Activated B cell treated with CpG ODN at 0.5 μM for 24 hours (primary cell): ENCODE measurements around the gene PTPN2. TPM values are rescaled to one million over a fixed set of nuclear protein-coding genes. Genes with fewer than 3 reads are reported as not detected.

Experiments
- ATAC-seq: fragments of 200-7000 bp; cut with Tn5 transposase; one replicate; pipeline ENCODE4 v1.10.0; 2021; ENCODE audit warnings: low read depth, mild to moderate bottlenecking, moderate library complexity
- CTCF ChIA-PET: fragments of 350-600 bp; sonication (Branson Sonifier 250); formaldehyde crosslinking; loops from one replicate; lab custom pipeline; 2021; ENCODE audit warnings: antibody characterized with exemption; lab: Charles Lee
- POLR2A ChIA-PET: fragments of 350-600 bp; sonication (Branson Sonifier 250); formaldehyde crosslinking; loops from one replicate; lab custom pipeline; 2021; ENCODE audit warnings: antibody characterized with exemption; lab: Charles Lee
- DNase-seq: peaks from one replicate; pipeline ENCODE4 v3.0.0; 2022
- H3K27ac Mint-ChIP-seq: one replicate; pipeline ENCODE4 v1.8.0; 2020; ENCODE audit warnings: mixed read lengths
- H3K27me3 Mint-ChIP-seq: one replicate; pipeline ENCODE4 v1.8.0; 2021; ENCODE audit warnings: mixed read lengths
- H3K36me3 Mint-ChIP-seq: one replicate; pipeline ENCODE4 v1.8.0; 2021; ENCODE audit warnings: low read depth, mixed read lengths
- H3K4me1 Mint-ChIP-seq: one replicate; pipeline ENCODE4 v1.8.0; 2021; ENCODE audit warnings: mixed read lengths
- H3K4me3 Mint-ChIP-seq: one replicate; pipeline ENCODE4 v1.8.0; 2020; ENCODE audit warnings: mild to moderate bottlenecking, mixed read lengths
- H3K9me3 Mint-ChIP-seq: one replicate; pipeline ENCODE4 v1.8.0; 2020; ENCODE audit warnings: mixed read lengths
- CTCF ChIP-seq: fragments of 200-600 bp; IDR thresholded peaks from one replicate; pipeline ENCODE4 v1.8.0; 2022; ENCODE audit warnings: antibody characterized with exemption, mild to moderate bottlenecking
- intact Hi-C: fragments of 100-400 bp; cut with micrococcal nuclease; formaldehyde crosslinking; loops from one replicate; pipeline ENCODE4 v1.15.1; 2024
- total RNA-seq: library from RNA; stranded (reverse); gene quantifications from 2 replicates; pipeline ENCODE4 v1.2.3, GENCODE V29; 2022

PTPN2 gene
- total RNA-seq, 1 donor from 2014 or later, result 76.5 TPM

GRCh38 chr18:12839526-12840196, 44.4 kb downstream of the PTPN2 start:
- H3K4me3 Mint-ChIP-seq, result peak overlapping the region; percentile 65
- intact Hi-C loops, result loop anchor here (1.0 to 2.0 kb wide), 4 partner anchors 45 to 887 kb away; partner anchors contain the start of genes CEP76, FAM210A, PTPN2 and RNMT
- ChIA-PET CTCF (interaction anchor here (0.9 to 1.0 kb wide), 2 partner anchors 51 to 112 kb away, joined by 3 read pairs; no protein-coding TSS in a partner anchor), POLR2A (interaction anchor here (0.9 to 1.7 kb wide), 5 partner anchors 39 to 151 kb away, joined by 3 to 45 read pairs (median 4); partner anchors contain the start of genes CEP192, PTPN2 and SEH1L)
- ATAC-seq (peak; percentile 79), DNase-seq (no peak)
- H3K9me3 Mint-ChIP-seq, result no peaks in the 10 kb centered on the region
- peaks cover 54% of the 10 kb centered on the region for H3K4me1 Mint-ChIP-seq
- no peaks in the 10 kb centered on the region for H3K27me3 Mint-ChIP-seq
- H3K36me3 Mint-ChIP-seq, result peaks cover 35% of the 10 kb centered on the region
- no peak for TF ChIP-seq CTCF
- H3K27ac Mint-ChIP-seq, result peak overlapping the region; percentile 96

- no peak for DNase-seq
- Mint-ChIP-seq H3K36me3 (peaks cover 36% of the 10 kb centered on the region), H3K4me1 (peaks cover 49% of the 10 kb centered on the region), H3K27ac (peak overlapping the region; percentile 96), H3K9me3 (no peaks in the 10 kb centered on the region), H3K4me3 (peak overlapping the region; percentile 65), H3K27me3 (no peaks in the 10 kb centered on the region)
- CTCF ChIA-PET, result interaction anchor here (0.9 to 1.0 kb wide), 2 partner anchors 52 to 112 kb away, joined by 3 read pairs; no protein-coding TSS in a partner anchor
- ATAC-seq, result peak; percentile 79
- POLR2A ChIA-PET, result interaction anchor here (0.9 to 1.7 kb wide), 5 partner anchors 40 to 152 kb away, joined by 3 to 45 read pairs (median 8); partner anchors contain the start of genes CEP192 and PTPN2
- intact Hi-C loops, result loop anchor here (1.0 to 2.0 kb wide), 4 partner anchors 45 to 888 kb away; partner anchors contain the start of genes CEP76, FAM210A, PTPN2 and RNMT
- no peak for TF ChIP-seq CTCF
Measured at GRCh38 chr18:12839057-12839525, 44.9 kb downstream of the PTPN2 start.

GRCh38 chr18:12838178-12838634, 45.8 kb downstream of the PTPN2 start:
- no peak for TF ChIP-seq CTCF
- H3K4me1 Mint-ChIP-seq, result peaks cover 44% of the 10 kb centered on the region
- no peak for DNase-seq
- ChIA-PET CTCF (no interaction called here), POLR2A (interaction anchor here (0.6 to 1.5 kb wide), 3 partner anchors 42 to 47 kb away, joined by 3 to 15 read pairs (median 5); partner anchors contain the start of gene PTPN2)
- H3K27ac Mint-ChIP-seq, result peak overlapping the region; percentile 84
- H3K4me3 Mint-ChIP-seq, result peak overlapping the region; percentile 52
- H3K9me3 Mint-ChIP-seq, result no peaks in the 10 kb centered on the region
- H3K36me3 Mint-ChIP-seq, result peaks cover 38% of the 10 kb centered on the region
- H3K27me3 Mint-ChIP-seq, result no peaks in the 10 kb centered on the region
- intact Hi-C loops, result loop anchor here (2.0 kb wide), 1 partner anchor 889 kb away; the partner anchor contains the start of genes FAM210A and RNMT
- no peak for ATAC-seq

- ChIA-PET POLR2A (interaction anchor here (0.9 to 1.5 kb wide), 2 partner anchors 43 to 46 kb away, joined by 3 to 15 read pairs; partner anchors contain the start of gene PTPN2), CTCF (no interaction called here)
- peaks cover 44% of the 10 kb centered on the region for H3K4me1 Mint-ChIP-seq
Measured at GRCh38 chr18:12837747-12838146, 46.3 kb downstream of the PTPN2 start.

More at GRCh38 chr18:12837747-12838146, 46.3 kb downstream of the PTPN2 start:
- Mint-ChIP-seq H3K4me3 (no peak overlapping the region), H3K36me3 (peaks cover 41% of the 10 kb centered on the region), H3K27ac (peak overlapping the region; percentile 84), H3K9me3 (no peaks in the 10 kb centered on the region), H3K27me3 (no peaks in the 10 kb centered on the region)
- intact Hi-C loops, result loop anchor here (2.0 kb wide), 1 partner anchor 889 kb away; the partner anchor contains the start of genes FAM210A and RNMT
- DNase-seq (no peak), ATAC-seq (no peak)
- TF ChIP-seq CTCF, result no peak
